Measurements from ENCODE around the gene TBL3. TPM values are rescaled to one million over a fixed set of nuclear protein-coding genes. Genes with fewer than 3 reads are reported as not detected.

The TBL3 gene
- 16.1 TPM for polyA plus RNA-seq (2012; ENCODE audit: missing spikeins)

- TF ChIP-seq POLR2AphosphoS5 (IDR thresholded peaks at IDR 0.05; ENCODE audit: low read depth, low read length) = peak; percentile 94
- 0 out of 2 replicates have a peak, but pooled peaks have one; percentile 71 for TF ChIP-seq TAF1 (IDR thresholded peaks at IDR 0.05; ENCODE audit: borderline replicate concordance, low read depth, low read length)
- TF ChIP-seq POLR2A (IDR thresholded peaks at IDR 0.05; ENCODE audit: low read depth, low read length) = peak; percentile 94
- FAIRE-seq = peak; percentile 100
Observed at GRCh38 chr16:1971796-1972489, at the start of gene TBL3. Gene TBL3 (plus strand): TSS chr16:1972053. CDS start chr16:1972165, 112 bp downstream.

GRCh38 chr16:1922357-1922756 lies 49.5 kb upstream of the TBL3 start:
- no peak for FAIRE-seq

More at GRCh38 chr16:1971796-1972489, at the start of gene TBL3:
- DNase-seq (ENCODE audit: insufficient read length) = peak; percentile 99

DNA sequence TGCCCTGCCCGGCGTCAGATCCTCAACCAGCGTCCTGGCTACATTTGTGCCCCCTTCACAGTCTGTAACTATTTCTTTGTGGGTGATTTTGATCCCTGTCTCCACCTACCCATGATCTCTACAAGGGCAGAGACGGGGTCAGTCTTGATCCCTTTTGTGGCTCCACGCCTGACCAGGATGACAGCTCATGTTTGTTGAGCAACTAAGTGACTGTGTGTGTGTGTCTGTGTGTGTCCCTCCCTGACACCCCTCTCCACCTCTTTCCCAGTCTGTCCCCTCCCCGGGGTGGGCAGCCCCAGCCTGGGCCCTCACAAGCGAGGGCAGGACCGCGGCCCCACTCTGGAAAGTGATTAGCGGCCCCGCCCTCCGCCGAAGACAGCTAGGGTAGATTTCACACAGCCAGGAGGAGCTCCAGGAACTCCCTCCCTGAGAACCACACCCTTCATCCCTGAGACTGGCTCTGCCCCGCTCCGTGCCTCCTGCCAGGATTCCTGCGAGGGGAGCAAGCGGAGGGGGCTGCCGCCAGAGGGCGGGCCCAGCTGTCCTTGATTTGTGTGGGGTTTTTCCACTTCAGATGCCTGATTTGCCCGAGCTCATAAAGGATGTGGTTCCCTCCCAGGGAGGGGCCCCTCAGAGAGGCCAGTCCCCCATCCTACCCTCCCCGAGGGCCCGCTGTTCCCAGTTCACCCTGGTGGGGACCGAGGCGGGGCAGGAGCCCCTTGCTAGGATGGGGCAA lies 48.4 kb upstream of the TBL3 start:
- no peak for TF ChIP-seq POLR2A (IDR thresholded peaks at IDR 0.05; ENCODE audit: low read depth, low read length)
- no peak for TF ChIP-seq TAF1 (IDR thresholded peaks at IDR 0.05; ENCODE audit: borderline replicate concordance, low read depth, low read length)
- no peak for TF ChIP-seq POLR2AphosphoS5 (IDR thresholded peaks at IDR 0.05; ENCODE audit: low read depth, low read length)
- DNase-seq (ENCODE audit: insufficient read length) (no peak), FAIRE-seq (no peak)

More at GRCh38 chr16:1922357-1922756, 49.5 kb upstream of the TBL3 start:
- DNase-seq (ENCODE audit: insufficient read length) = no peak
- no peak for TF ChIP-seq POLR2A (IDR thresholded peaks at IDR 0.05; ENCODE audit: low read depth, low read length)
- no peak for TF ChIP-seq TAF1 (IDR thresholded peaks at IDR 0.05; ENCODE audit: borderline replicate concordance, low read depth, low read length)
- TF ChIP-seq POLR2AphosphoS5 (IDR thresholded peaks at IDR 0.05; ENCODE audit: low read depth, low read length) = no peak

- no peak for FAIRE-seq
- no peak for TF ChIP-seq POLR2A (IDR thresholded peaks at IDR 0.05; ENCODE audit: low read depth, low read length)
- no peak for TF ChIP-seq TAF1 (IDR thresholded peaks at IDR 0.05; ENCODE audit: borderline replicate concordance, low read depth, low read length)
- no peak for DNase-seq (ENCODE audit: insufficient read length)
Observed at GRCh38 chr16:1924095-1924494, 47.8 kb upstream of the TBL3 start.

DNA sequence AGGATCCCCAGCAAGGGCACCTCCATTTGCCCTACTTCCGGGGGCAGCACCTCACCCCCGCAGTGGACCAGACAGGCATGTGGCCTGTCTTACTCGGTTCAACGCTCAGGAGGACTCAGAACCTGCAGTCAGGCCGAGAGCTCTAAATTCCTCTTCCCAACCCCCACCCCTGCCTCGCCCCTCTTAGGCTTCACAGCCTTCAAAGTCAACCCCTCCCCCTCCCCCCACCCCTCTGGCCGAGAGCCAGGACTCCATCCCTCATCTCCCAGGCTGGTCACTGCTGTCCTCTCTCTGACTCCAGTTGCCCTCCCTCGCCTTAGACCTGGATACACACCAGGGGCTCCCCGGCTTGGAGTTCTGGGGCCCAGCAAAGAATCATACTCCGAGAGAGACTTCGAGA lies 45.6 kb upstream of the TBL3 start:
- TF ChIP-seq POLR2A (IDR thresholded peaks at IDR 0.05; ENCODE audit: low read depth, low read length) (no peak), POLR2AphosphoS5 (IDR thresholded peaks at IDR 0.05; ENCODE audit: low read depth, low read length) (no peak), TAF1 (IDR thresholded peaks at IDR 0.05; ENCODE audit: borderline replicate concordance, low read depth, low read length) (no peak)
- DNase-seq (ENCODE audit: insufficient read length) = no peak
- FAIRE-seq = no peak

DNA sequence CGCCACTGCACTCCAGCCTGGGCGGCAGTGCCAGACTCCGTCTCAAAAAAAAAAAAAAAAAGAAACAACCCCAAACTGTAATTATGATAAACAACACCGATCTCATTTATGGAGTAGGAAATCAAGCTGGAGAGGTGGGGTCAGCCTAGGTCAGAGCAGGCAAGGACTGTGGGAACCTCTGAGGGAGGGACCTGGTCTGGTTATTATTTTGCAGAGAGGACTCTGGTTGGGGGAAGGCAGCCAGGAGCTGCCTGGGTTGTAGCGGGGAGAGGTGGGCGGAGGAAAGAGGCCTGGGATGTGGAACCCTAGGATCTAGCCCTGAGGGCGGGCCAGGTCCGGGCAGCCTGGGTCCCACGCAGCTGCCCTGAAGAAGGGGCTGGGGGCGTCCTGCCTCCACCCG lies 42.7 kb upstream of the TBL3 start:
- TF ChIP-seq POLR2AphosphoS5 (IDR thresholded peaks at IDR 0.05; ENCODE audit: low read depth, low read length) (no peak), TAF1 (IDR thresholded peaks at IDR 0.05; ENCODE audit: borderline replicate concordance, low read depth, low read length) (no peak), POLR2A (IDR thresholded peaks at IDR 0.05; ENCODE audit: low read depth, low read length) (no peak)
- FAIRE-seq (peak; percentile 68), DNase-seq (ENCODE audit: insufficient read length) (no peak)

GRCh38 chr16:1929578-1930337 lies 42.1 kb upstream of the TBL3 start:
- peak; percentile 98 for FAIRE-seq
- TF ChIP-seq POLR2A (IDR thresholded peaks at IDR 0.05; ENCODE audit: low read depth, low read length) (no peak), TAF1 (IDR thresholded peaks at IDR 0.05; ENCODE audit: borderline replicate concordance, low read depth, low read length) (no peak), POLR2AphosphoS5 (IDR thresholded peaks at IDR 0.05; ENCODE audit: low read depth, low read length) (no peak)
- DNase-seq (ENCODE audit: insufficient read length) = peak; percentile 99

GRCh38 chr16:1930338-1930720 lies 41.5 kb upstream of the TBL3 start:
- no peak for FAIRE-seq
- TF ChIP-seq POLR2AphosphoS5 (IDR thresholded peaks at IDR 0.05; ENCODE audit: low read depth, low read length) (no peak), POLR2A (IDR thresholded peaks at IDR 0.05; ENCODE audit: low read depth, low read length) (no peak)
- DNase-seq (ENCODE audit: insufficient read length) = no peak

GRCh38 chr16:1932050-1933028 lies 39.5 kb upstream of the TBL3 start:
- FAIRE-seq (no peak), DNase-seq (ENCODE audit: insufficient read length) (no peak)
- TF ChIP-seq TAF1 (IDR thresholded peaks at IDR 0.05; ENCODE audit: borderline replicate concordance, low read depth, low read length) (no peak), POLR2A (IDR thresholded peaks at IDR 0.05; ENCODE audit: low read depth, low read length) (no peak), POLR2AphosphoS5 (IDR thresholded peaks at IDR 0.05; ENCODE audit: low read depth, low read length) (no peak)

DNA sequence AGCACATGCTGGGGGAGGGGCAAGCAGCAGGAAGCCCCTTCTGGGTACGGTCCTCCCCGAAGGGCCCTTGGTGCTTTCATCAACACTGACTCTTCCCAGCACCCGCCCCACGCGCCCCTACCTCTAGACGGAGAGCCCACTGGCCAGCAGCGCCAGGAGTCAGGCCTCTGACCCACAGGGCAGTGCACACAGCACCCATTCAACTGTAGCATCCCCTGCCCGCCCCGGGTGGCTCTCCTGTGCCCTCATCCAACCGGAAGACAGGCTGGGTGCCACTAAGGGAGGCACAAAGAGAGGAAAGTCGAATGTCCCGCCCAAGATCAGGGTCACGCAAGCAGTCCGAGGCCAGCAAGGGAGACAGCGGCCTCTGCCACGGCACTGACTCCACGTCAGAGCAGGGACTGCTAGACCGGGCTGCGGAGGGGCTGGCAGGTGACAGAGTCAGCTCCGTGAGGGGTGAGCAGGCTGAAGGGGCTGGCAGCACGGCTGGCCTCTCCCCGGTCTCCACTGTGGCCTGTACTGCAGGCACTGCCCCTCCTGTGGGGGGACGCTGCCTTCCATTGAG lies 38.7 kb upstream of the TBL3 start:
- TF ChIP-seq TAF1 (IDR thresholded peaks at IDR 0.05; ENCODE audit: borderline replicate concordance, low read depth, low read length) (no peak), POLR2A (IDR thresholded peaks at IDR 0.05; ENCODE audit: low read depth, low read length) (no peak), POLR2AphosphoS5 (IDR thresholded peaks at IDR 0.05; ENCODE audit: low read depth, low read length) (no peak)
- FAIRE-seq = no peak

More for the DNA sequence above, 38.7 kb upstream of the TBL3 start:
- no peak for DNase-seq (ENCODE audit: insufficient read length)
